Fibroblast of lung (primary cell): ENCODE measurements around the gene DPP7.

ENCODE experiments used
- CTCF ChIP-seq, 2 donors: IDR thresholded peaks in 1 of 2; conservative IDR thresholded peaks in 1 of 2; 1 replicate in 1 of 2; 2 replicates in 1 of 2; pipeline ENCODE4 v1.5.1; 2011 to 2012; ENCODE audit warnings: low read length in 2 of 2, control low read depth in 1 of 2, inconsistent platforms in 1 of 2, low read depth in 1 of 2, mild to moderate bottlenecking in 1 of 2
- EZH2 ChIP-seq: IDR thresholded peaks from 2 replicates; pipeline ENCODE4 v1.5.1; 2012; ENCODE audit warnings: low read length, control low read depth, mild to moderate bottlenecking; ENCODE audit errors: missing control alignments

DNA sequence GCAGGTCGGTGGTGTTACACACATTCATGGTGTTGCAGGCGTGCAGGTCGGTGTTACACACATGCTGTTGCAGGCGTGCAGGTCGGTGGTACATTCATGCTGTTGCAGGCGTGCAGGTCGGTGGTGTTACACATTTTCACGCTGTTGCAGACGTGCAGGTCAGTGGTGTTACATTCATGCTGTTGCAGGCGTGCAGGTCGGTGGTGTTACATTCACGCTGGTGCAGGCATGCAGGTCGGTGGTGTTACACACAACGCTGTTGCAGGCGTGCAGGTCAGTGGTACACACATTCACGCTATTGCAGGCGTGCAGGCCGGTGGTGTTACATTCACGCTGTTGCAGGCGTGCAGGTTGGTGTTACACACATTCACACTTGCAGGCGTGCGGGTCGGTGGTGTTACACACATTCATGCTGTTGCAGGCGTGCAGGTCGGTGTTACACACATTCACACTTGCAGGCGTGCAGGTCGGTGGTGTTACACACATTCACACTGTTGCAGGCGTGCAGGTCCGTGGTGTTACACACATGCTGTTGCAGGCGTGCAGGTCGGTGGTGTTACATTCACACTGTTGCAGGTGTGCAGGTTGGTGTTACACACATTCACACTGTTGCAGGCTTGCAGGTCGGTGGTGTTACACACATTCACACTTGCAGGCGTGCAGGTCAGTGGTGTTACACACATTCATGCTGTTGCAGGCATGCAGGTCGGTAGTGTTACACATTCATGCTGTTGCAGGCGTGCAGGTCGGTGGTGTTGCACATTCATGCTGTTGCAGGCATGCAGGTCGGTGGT lies 11.1 kb downstream of the DPP7 start:
- no peak for TF ChIP-seq CTCF (conservative IDR thresholded peaks at IDR 0.05 in 1 of 2, IDR thresholded peaks at IDR 0.05 in 1 of 2; ENCODE audit: low read depth in 1 of 2, low read length in 2 of 2)
- TF ChIP-seq EZH2: no peak
